Keratinocyte (primary cell): ENCODE results near the gene HLA-DQB1. TPM values are rescaled to one million over a fixed set of nuclear protein-coding genes. Genes with fewer than 3 reads are reported as not detected.
A peak's percentile ranks its signal among the peaks of the same experiment; 100 is the strongest.
"Not testable (repeated sequence)": the region's sequence is repeated elsewhere in the genome, so short reads cannot be mapped to it uniquely, and the experiment has no call there.

ENCODE experiments used
- DNase-seq: peaks from one replicate; pipeline ENCODE4 v3.0.0-alpha.2; 2011; ENCODE audit warnings: low read depth, missing footprints, low spot score
- FAIRE-seq: peaks from 2 replicates; lab custom pipeline; 2011; peaks lifted over from hg19 to GRCh38; lab: Jason Lieb, UNC
- H2AFZ ChIP-seq: 2 replicates; pipeline ENCODE4 v1.6.0; 2012; ENCODE audit warnings: low read length, control low read depth, inconsistent platforms; ENCODE audit not compliant: control insufficient read depth
- H3K27ac ChIP-seq: 2 replicates; pipeline ENCODE4 v1.5.1; 2011; ENCODE audit warnings: low read length; ENCODE audit not compliant: control insufficient read depth, insufficient read depth
- H3K27me3 ChIP-seq: 3 replicates; pipeline ENCODE4 v1.6.0; 2011; ENCODE audit warnings: low read length; ENCODE audit not compliant: control insufficient read depth, insufficient read depth; ENCODE audit errors: extremely low read depth
- H3K36me3 ChIP-seq, 2 experiments: 2 replicates in 1 of 2; 3 replicates in 1 of 2; pipeline ENCODE4 v1.5.1; 2011; ENCODE audit warnings: low read length in 2 of 2, mild to moderate bottlenecking in 1 of 2; ENCODE audit not compliant: control insufficient read depth in 2 of 2, insufficient read depth in 2 of 2; ENCODE audit errors: extremely low read depth in 1 of 2
- H3K4me1 ChIP-seq: 3 replicates; pipeline ENCODE4 v1.5.1; 2011; ENCODE audit warnings: low read length; ENCODE audit not compliant: control insufficient read depth, insufficient read depth; ENCODE audit errors: extremely low read depth
- H3K4me2 ChIP-seq: 3 replicates; pipeline ENCODE4 v1.6.0; 2011; ENCODE audit warnings: low read depth, low read length; ENCODE audit not compliant: control insufficient read depth, insufficient read depth; ENCODE audit errors: extremely low read depth
- H3K4me3 ChIP-seq, 3 experiments: fragments of 200-600 bp in 1 of 3; sonication (generic) in 1 of 3; 2 replicates in 2 of 3; 3 replicates in 1 of 3; pipeline ENCODE4 v1.5.1; 2011 to 2016; ENCODE audit warnings: low read length in 3 of 3, mild to moderate bottlenecking in 3 of 3, control low read depth in 2 of 3, inconsistent platforms in 1 of 3, low read depth in 1 of 3, mixed read lengths in 1 of 3, mixed run types in 1 of 3, moderate library complexity in 1 of 3; ENCODE audit not compliant: control insufficient read depth in 2 of 3, insufficient read depth in 2 of 3; ENCODE audit errors: extremely low read depth in 1 of 3
- H3K79me2 ChIP-seq: 2 replicates; pipeline ENCODE4 v1.6.0; 2012; ENCODE audit warnings: low read length; ENCODE audit not compliant: control insufficient read depth, insufficient read depth
- H3K9ac ChIP-seq: 3 replicates; pipeline ENCODE4 v1.6.0; 2011; ENCODE audit warnings: low read length; ENCODE audit not compliant: control insufficient read depth, insufficient read depth; ENCODE audit errors: extremely low read depth
- H3K9me1 ChIP-seq: 3 replicates; pipeline ENCODE4 v1.6.0; 2011; ENCODE audit warnings: low read length; ENCODE audit not compliant: control insufficient read depth, insufficient read depth; ENCODE audit errors: extremely low read depth
- H3K9me3 ChIP-seq: 2 replicates; pipeline ENCODE4 v1.5.1; 2012; ENCODE audit warnings: low read depth, low read length; ENCODE audit not compliant: control insufficient read depth
- H4K20me1 ChIP-seq: 3 replicates; pipeline ENCODE4 v1.6.0; 2011; ENCODE audit warnings: low read length; ENCODE audit not compliant: control insufficient read depth, insufficient read depth; ENCODE audit errors: extremely low read depth
- CTCF ChIP-seq, 3 experiments: IDR thresholded peaks in 1 of 3; conservative IDR thresholded peaks in 1 of 3; optimal IDR thresholded peaks in 1 of 3; 2 replicates in 2 of 3; 3 replicates in 1 of 3; pipeline versions ENCODE3 to v1.5.1; 2011; ENCODE audit warnings: low read length in 3 of 3, mild to moderate bottlenecking in 3 of 3, moderate library complexity in 2 of 3, control low read depth in 1 of 3, inconsistent platforms in 1 of 3; ENCODE audit not compliant: insufficient read depth in 2 of 3; ENCODE audit errors: extremely low read depth in 1 of 3
- EZH2 ChIP-seq: IDR thresholded peaks from one replicate; pipeline ENCODE4 v1.6.1; 2012; ENCODE audit warnings: inconsistent platforms, mild to moderate bottlenecking, low read length, moderate library complexity
- dilution Hi-C: fragments of 300-500 bp; cut with MboI; formaldehyde crosslinking; loops from one replicate; pipeline ENCODE4 v1.7.0; 2020; ENCODE audit warnings: low sequenced_read_pairs; ENCODE audit not compliant: extremely low pct_ligation_motif_present
- polyA plus RNA-seq, 5 experiments: library from polyadenylated mRNA; depleted of rRNA in 3 of 5; stranded (reverse) in 3 of 5; stranded (forward) in 1 of 5; unstranded in 1 of 5; fragments of >200 nt; gene quantifications; 1 replicate in 1 of 5; 2 replicates in 3 of 5; 3 replicates in 1 of 5; pipeline versions ENCODE4 v1.2.1 to v1.2.3, GENCODE V29; 2011 to 2012; ENCODE audit warnings: missing spikeins in 2 of 5, low read depth in 1 of 5, low replicate concordance in 1 of 5

The HLA-DQB1 gene
- polyA plus RNA-seq, 1 donor (not counting 4 experiments of a cell fraction or from before 2014, with no cell fraction given) = 40.5 TPM

GRCh38 chr6:32642720-32643106 is 23.7 kb downstream of the HLA-DQB1 start:
- Histone ChIP-seq H3K27ac (no peak overlapping the region), H3K79me2 (no peaks in the 10 kb centered on the region), H3K4me3 (no peak overlapping the region), H3K9me3 (no peaks in the 10 kb centered on the region), H3K9me1 (no peaks in the 10 kb centered on the region), H3K9ac (no peak overlapping the region), H3K4me2 (no peak overlapping the region), H3K36me3 (no peaks in the 10 kb centered on the region), H3K4me1 (no peaks in the 10 kb centered on the region), H2AFZ (no peak overlapping the region), H3K27me3 (no peaks in the 10 kb centered on the region), H4K20me1 (no peaks in the 10 kb centered on the region)
- DNase-seq = no peak
- TF ChIP-seq EZH2 = no peak
- TF ChIP-seq CTCF (optimal IDR thresholded peaks at IDR 0.05 in 1 of 3, IDR thresholded peaks at IDR 0.05 in 1 of 3, conservative IDR thresholded peaks at IDR 0.05 in 1 of 3; ENCODE audit: extremely low read depth in 1 of 3, insufficient read depth in 2 of 3, low read length in 3 of 3) = no peak
- no peak for FAIRE-seq
- dilution Hi-C loops = no loop called here

- DNase-seq, H4K20me1 ChIP-seq, H3K27me3 ChIP-seq, H2AFZ ChIP-seq, H3K27ac ChIP-seq, dilution Hi-C loops, H3K4me1 ChIP-seq, H3K9me3 ChIP-seq, H3K4me2 ChIP-seq, H3K36me3 ChIP-seq, H3K79me2 ChIP-seq, H3K4me3 ChIP-seq, H3K9me1 ChIP-seq, H3K9ac ChIP-seq: not testable (repeated sequence)
- FAIRE-seq = peak; percentile 39
Observed at GRCh38 chr6:32641785-32642719, 24.4 kb downstream of the HLA-DQB1 start.
